GM19328 (cell line): ENCODE measurements around the gene SUN3.
"Not testable (repeated sequence)": the region's sequence is repeated elsewhere in the genome, so short reads cannot be mapped to it uniquely, and the experiment has no call there.

Experiments
- ATAC-seq: cut with Tn5 transposase; IDR thresholded peaks from one replicate; pipeline ENCODE4 v1.9.1; 2021; ENCODE audit warnings: mild to moderate bottlenecking, moderate library complexity; ENCODE audit not compliant: unreplicated experiment

The SUN3 gene

DNA sequence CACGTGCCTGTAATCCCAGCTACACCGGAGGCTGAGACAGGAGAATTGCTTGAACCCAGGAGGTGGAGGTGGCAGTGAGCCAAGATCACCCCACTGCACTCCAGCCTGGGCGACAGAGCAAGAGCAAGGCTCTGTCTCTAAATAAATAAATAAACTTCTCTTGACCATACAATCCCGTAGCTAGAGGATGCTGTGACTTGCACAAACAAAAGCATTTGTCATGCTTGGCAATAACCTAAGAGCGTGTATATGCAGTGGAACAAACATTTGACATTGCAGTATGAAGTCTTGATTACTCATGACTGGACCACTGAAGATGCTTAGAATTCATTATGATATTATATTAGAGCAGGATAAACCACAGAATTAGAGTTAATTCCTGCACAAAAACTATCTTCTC, 5.0 kb upstream of the SUN3 start:
- ATAC-seq, result no peak

DNA sequence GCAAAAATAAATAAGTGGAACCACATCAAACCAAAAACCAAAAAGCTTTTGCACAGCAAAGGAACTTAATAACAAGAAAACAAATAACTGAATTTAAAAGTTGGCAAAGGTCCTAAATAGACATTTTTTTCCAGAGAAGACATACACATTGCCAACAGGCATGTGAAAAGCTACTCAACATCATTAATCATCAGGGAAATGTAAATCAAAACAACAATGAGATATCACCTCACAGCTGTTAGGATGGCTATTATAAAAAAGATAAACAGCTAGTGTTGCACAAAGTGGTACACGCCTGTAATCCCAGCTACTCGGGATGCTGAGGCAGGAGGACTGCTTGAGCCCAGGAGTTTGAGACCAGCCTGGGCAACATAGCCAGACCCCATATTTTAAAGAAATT, 2.2 kb upstream of the SUN3 start:
- no peak for ATAC-seq

DNA sequence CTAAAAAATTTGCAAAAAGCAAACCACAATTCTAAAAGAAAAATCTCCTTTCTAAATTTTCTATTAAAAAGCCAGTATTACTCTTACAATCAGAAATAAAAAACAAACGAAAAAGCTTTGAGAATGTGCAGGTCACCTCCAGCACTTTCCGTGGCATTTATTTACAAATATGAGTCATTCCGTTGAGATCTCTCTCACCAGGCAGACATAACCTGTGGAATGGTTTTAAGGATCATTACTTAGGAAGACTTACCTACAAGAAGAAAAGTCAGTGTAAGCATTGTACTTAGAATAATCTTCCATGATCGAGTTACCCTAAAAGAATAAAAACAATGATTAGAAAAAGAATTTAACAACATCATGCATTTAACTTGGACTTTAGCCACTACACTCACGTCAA, 3.3 kb downstream of the SUN3 start:
- ATAC-seq, result no peak

DNA sequence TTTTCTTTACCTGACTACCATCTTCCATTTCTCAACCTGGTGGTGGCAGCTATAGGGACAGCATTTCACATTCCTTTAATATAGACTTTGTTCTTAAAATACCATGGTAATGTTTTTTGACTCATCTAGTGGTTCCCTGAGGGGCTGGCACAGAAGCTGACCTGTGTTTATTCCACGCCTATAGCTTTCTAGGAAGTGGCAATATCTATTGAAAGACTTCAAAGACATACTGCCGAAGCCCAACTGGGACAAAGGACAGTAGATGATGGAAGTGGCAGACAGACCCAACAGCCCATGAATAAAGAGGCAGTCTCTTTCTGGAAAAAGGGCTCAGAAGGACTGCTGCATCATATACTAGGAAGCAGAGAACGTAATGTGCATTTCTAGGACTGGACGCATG, 11.2 kb downstream of the SUN3 start:
- no peak for ATAC-seq

DNA sequence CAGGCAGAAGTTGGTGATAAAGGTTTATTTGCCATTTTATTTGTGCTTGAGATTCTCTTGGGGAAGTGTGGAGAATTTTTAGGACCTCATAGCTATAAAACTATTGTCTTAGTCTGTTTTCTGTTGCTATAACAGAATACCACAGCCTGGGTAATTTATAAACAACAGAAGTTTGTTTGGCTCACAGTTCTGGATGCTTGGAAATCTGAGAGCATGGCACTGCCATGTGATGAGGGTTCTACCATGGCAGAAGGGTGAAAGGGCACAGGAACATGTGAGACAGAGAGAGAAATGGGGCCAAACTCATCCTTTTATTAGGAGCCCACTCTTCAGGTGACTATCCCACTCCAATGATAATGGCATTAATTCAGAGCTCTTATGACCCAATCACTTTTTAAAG, 12.3 kb downstream of the SUN3 start:
- ATAC-seq, result no peak

DNA sequence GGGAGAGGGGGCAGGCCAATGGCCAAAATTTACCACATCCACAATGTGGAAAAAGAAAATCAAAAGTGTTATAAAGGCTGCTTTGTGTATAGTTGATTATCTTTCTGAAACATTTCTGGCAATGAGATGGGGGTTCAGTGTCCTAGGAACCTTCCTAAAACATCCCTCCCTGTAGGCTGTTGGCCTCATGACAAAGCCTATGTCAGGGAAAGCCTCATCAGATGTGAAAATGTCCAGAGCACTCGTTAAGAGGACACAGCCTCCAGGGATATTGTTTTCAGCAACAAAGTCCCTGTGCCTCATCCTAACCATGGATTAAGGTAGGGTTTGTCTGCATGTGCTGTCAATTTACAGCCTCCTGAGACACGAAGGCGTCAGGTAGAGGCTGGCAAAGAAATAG, 17.0 kb downstream of the SUN3 start:
- ATAC-seq, result no peak

DNA sequence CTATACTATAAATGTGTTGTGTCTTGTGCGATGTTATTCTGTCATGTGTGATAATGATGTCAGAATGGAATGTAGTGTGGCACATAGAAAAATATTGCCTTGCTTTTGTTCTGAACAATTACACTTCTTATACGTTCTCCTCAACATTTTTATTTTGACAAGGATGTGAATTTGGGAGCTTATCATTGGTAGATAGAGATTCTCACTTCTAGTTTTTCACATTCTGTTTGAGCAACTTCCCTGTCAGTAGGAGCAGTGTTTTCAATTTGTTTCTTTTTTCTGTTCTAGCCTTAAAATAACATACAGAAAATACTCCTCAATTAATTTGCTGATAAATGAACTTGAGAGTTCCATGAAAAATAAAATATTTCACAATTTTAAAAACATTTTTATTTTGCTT, 17.6 kb downstream of the SUN3 start:
- no peak for ATAC-seq

DNA sequence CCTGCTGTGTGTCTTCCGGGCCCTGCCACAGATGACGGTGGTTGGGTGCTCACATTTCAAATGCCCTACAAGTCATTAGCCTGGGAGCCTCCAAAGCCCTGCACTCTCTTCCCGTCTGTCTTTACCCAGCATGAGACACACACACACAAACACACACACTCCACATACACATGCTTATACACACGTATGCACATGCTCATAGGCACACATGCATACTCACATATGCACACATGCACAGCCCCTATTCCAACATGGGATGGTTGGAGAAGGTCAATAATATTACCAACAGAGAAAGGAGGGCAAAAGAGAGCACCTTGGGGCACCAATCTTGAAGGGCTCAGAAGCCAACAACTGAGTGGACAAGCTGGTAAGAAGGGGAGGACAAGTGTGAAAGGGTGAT, 19.0 kb downstream of the SUN3 start:
- ATAC-seq, result no peak

DNA sequence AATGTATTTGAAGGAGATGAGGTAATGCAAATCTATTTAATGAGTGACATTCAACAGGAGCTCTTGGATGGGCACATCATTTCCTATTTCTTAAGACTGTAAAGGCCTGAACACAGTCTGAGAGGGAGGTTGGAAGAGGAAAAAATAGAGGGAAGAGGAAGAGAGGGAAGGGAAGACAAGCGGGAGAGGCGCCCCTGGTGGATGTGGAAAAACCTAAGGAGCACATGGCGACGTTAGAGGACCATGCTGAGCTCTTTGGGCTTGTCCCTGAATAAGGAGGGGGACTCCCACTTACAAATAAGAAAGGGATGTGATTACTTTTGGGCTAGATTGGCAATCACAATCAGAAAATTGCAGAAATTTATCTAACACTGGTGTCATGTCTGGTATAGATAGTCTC, 19.6 kb downstream of the SUN3 start:
- ATAC-seq, result no peak

DNA sequence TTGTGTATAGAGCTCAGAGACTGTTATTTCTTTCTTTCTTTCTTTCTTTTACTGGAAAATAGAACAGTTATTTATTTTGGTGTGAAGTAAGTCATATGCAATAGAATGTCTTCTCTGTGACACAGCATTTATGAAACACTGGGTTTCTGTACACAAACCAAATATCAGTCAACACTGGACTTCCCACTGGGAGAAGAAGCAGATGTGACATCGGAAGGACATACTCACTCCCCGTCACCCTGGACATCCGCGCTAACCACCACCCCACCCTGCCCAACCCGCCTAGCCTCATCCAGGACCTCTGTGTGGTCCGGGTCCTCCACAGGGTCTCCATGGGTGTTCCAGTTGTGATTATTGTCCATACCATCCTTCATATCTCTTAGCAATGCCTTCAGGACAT, 22.0 kb downstream of the SUN3 start:
- no peak for ATAC-seq

DNA sequence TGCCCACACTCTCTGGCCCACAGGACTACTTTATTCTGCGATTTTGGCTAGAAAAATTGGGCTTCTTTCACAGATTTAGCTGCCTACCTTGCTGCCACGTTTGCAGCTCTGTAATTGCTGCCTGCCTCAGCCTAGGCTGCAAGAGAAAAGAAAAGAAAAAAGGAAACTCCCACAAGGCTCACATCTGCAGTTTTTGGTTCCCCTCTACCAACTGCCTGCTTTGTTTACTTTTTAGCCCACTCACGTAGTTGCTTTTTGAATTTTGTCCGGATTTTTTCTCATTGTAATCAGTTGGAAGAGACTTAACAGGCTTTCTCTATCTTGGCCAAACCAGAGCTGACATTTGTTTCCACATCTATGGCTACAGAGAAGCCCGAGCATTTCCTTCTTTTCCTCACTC, 24.3 kb downstream of the SUN3 start:
- ATAC-seq, result peak; percentile 83

DNA sequence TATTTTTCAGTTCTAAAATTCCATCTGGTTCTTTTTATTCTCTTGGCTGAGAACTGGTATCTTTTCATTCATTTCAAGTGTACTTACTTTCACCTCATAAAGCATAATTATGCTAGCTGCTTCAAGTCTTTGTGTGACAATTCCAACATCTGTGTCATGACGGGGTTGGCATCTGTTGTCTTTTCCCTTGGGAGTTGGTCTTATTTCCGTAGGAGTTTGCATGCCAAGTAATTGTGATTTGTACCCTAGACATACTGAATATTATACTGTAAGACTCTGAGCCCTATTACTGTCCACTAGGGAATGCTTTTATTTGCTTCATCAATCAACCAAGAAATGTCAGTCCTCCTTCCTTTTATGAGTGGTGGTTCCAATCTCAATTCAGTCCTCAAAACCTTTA, 24.9 kb downstream of the SUN3 start:
- no peak for ATAC-seq

DNA sequence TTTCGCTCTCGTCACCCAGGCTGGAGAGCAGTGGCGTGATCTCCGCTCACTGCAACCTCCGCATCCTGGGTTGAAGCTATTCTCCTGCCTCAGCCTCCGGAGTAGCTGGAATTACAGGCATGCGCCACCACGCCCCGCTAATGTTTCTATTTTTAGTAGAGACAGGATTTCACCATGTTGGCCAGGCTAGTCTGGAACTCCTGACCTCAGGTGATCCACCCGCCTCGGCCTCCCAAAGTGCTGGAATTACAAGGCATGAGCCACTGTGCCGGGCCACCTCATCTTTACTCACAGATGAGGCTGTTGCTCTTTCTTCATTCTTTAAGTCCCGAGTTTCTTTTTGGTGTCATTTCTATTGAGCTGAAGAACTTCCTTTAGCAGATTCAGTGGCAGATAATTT, 28.7 kb downstream of the SUN3 start:
- not testable (repeated sequence) for ATAC-seq

DNA sequence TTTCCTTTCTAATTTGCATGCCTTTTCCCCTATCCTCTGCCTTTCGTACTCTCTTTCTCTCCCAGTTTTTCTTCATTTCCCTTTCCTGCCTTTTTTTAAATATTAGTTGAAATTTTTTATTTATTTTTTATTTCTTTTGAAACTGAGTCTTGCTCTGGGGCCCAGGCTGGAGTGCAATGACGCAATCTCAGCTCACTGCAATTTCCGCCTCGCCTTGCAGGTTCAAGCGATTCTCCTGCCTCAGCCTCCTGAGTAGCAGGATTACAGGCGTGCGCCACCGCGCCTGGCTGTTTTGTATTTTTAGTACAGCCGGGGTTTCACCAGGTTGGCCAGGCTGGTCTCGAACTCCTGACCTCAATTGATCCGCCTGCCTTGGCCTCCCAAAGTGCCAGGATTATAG, 29.5 kb downstream of the SUN3 start:
- ATAC-seq, result no peak

DNA sequence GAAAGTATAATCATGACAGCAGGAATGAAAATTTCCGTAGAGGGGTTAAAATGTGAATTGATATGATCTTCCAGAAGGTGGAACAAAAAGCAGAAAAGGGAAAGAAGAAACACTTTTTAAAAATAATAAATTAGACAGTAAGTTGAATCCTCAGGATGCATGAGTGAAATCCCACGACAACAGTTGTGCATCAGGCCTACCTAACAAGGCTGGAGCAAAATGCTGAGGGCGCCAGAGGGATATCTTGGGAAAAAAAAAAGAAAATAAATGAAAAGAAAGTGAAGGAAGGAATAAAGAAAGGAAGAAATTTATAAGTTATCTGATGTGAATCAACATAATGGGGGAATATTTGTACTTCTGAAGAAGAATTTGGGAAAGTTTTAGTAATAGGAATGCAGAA, 36.5 kb downstream of the SUN3 start:
- ATAC-seq, result no peak

DNA sequence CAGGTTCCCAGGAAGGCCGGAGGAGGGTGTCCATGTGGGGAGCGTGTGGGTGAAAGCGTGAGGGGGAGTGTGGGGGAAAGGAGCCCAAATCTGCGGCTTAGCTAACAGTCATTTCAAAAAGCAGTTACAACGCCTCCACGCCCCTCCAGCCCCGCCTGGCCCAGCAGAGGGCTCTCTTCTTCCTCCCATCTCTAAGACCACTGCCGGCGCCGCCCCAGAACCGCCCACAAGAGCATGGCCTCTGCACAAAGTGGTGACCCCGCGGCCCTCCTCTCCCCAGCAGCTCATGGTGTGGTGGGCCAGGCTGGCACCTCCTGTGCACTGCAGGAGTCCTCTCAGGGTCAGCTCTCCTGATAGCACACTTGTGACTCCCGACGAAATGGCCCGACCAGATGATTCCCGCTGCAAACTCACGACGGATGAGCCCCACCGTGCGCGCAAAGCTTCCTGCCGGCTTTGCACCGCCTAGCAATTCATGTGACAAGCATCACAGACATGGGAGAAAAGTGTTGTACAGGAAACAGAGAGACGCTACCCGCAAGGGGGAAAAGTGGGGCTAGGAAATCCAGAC, 37.1 kb downstream of the SUN3 start:
- ATAC-seq, result peak; percentile 98

DNA sequence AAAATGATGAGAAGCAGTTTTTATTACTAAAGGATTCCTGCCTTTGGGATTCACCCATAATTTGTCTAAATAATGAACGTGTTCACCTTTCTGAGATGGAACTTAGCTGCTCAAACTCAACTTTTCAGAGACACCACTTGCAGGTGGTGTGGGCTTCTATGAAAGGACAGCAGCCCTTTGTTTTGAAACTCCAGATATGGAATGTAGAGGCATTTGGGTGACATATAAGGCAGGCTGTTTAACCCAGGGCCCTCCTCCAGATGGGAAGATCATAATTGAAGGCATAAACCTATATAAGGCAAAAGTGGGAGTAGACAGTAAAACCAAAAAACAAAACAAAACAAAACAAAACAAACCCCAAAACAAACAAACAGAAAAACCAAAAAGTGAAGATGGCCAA, 37.6 kb downstream of the SUN3 start:
- no peak for ATAC-seq

DNA sequence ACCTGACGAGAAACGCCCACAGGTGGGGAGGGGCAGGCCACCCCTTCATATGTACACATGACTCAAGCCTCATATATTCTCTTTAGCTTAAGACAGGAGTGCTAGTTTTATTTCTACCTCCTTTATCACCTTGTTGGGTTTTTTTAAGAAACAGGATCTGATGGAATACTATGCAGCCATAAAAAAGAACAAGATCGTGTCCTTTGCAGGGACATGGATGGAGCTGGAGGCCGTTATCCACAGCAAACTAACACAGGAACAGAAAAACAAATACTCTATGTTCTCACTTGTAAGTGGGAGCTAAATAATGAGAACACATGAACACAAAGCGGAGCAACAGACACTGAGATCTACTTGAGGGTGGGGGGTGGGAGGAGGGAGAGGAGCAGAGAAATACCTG, 38.3 kb downstream of the SUN3 start:
- no peak for ATAC-seq

DNA sequence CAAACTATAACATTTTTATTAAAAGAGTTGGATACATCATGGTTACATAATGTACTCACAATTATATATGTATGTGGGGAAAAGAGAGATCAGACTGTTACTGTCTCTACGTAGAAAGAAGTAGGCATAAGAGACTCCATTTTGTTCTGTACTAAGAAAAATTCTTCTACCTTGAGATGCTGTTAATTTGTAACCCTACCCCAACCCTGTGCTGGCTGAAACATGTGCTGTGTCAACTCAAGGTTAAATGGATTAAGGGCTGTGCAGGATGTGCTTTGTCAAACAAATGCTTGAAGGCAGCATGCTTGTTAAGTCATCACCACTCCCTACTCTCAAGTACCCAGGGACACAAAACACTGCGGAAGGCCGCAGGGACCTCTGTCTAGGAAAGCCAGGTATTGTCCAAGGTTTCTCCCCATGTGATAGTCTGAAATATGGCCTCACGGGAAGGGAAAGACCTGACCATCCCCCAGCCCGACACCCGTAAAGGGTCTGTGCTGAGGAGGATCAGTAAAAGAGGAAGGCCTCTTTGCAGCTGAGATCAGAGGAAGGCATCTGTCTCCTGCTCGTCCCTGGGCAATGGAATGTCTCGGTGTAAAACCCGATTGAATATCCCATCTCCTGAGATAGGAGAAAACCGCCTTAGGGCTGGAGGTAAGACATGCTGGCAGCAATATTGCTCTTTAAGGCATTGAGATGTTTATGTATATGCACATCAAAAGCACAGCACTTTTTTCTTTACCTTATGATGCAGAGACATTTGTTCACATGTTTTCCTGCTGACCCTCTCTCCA, 39.1 kb downstream of the SUN3 start:
- ATAC-seq, result not testable (repeated sequence)

DNA sequence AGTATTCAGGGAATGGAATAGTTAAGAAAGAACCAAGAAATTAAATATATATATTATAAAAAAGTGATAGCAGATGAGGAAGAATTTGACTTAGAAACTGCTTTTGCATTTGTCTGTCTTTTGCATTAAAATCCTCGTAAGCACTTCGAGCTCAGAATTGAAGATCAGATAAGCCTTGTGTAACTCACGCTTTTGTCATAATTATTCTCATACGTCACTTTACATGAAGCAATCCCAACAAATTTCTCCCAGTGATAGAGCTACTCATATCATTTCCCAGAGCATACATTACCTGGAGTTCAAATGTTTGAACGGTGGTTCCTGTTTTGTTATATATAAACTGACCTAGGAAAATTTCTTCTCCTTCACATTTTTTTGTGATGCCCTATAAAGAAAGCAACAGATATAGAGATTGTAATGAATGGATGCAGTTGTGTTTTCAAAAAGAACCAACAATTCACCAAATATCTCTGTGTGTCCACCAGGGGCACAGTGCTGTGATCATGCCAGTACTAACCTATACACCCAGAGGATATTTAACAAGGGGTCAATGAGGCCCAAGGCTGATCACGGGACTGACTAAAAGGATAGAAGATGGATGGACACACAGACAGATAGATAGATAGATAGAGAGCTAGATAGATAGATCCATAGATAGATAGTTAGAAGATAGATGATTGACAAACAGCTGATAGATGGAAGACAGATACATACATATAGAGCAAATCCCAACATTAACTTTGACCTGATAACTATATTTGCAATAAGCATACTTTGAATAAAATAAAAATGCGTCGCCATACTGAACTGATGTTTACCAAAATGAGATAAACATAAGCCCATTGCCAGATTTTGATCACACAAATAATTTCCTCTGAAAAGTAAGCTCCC, 40.2 kb downstream of the SUN3 start:
- ATAC-seq, result no peak

DNA sequence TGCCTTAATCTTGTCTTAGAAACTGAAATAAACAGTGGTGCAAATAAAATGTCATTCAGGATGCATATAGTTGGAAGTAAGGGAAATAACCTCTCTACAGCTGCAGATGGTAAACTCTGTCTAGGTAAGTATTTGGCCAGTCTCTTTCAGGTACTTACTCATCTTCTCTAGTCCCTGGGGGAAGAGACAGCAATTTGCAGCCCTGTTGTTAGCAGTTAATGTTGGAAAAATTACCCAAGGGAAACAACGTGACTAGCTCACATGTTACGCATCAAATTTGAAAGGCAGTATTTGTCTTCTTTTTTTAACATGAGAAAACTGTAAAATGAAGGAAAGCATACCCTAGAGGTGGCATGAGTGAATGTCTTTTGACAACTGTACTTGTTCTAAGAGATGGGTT, 46.3 kb downstream of the SUN3 start:
- no peak for ATAC-seq

DNA sequence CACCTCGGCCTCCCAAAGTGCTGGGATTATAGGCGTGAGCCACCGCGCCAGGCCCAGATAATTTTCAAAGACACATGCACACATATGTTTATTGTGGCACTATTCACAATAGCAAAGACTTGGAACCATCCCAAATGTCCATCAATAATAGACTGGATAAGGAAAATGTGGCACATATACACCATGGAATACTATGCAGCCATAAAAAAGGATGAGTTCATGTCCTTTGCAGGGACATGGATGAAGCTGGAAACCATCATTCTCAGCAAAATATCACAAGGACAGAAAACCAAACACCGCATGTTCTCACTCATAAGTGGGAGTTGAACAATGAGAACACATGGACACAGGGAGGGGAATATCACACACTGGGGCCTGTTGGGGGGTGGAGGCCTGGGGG, 48.3 kb downstream of the SUN3 start:
- ATAC-seq, result not testable (repeated sequence)
